Neural progenitor cell (in vitro differentiated cells): ENCODE results near the gene PPP2R3A.

Source experiments
- EZH2 ChIP-seq: fragments of 200-600 bp; sonication (generic); IDR thresholded peaks from 2 replicates; pipeline ENCODE4 v1.6.1; 2017; ENCODE audit warnings: antibody characterized with exemption, mild to moderate bottlenecking, moderate library complexity
- TF ChIP-seq, protein P1 (sequence below): fragments of 200-600 bp; sonication (generic); IDR thresholded peaks from 2 replicates; pipeline ENCODE4 v1.5.1; 2017; ENCODE audit warnings: antibody characterized with exemption, mild to moderate bottlenecking

DNA sequence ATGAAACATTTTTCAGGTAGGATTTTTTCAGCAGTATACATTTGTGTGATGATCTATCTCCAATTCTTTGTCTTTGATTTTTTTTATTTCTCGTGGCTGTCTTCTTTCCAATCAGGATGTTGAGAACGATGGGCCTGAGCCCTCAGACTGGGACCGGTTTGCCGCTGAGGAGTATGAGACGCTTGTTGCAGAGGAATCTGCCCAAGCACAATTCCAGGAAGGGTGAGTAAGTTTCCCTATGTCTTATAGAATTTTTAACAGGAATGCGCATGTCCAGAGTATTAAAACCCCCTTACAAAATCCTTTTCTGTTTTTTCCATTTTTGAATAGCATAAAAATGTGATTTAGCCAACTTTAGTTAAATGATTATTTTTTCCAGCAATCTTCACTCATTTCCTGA lies 140.6 kb downstream of the PPP2R3A start:
- TF ChIP-seq EZH2: no peak
- TF ChIP-seq, protein P1, sequence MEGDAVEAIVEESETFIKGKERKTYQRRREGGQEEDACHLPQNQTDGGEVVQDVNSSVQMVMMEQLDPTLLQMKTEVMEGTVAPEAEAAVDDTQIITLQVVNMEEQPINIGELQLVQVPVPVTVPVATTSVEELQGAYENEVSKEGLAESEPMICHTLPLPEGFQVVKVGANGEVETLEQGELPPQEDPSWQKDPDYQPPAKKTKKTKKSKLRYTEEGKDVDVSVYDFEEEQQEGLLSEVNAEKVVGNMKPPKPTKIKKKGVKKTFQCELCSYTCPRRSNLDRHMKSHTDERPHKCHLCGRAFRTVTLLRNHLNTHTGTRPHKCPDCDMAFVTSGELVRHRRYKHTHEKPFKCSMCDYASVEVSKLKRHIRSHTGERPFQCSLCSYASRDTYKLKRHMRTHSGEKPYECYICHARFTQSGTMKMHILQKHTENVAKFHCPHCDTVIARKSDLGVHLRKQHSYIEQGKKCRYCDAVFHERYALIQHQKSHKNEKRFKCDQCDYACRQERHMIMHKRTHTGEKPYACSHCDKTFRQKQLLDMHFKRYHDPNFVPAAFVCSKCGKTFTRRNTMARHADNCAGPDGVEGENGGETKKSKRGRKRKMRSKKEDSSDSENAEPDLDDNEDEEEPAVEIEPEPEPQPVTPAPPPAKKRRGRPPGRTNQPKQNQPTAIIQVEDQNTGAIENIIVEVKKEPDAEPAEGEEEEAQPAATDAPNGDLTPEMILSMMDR: no peak
